Left ventricle myocardium superior (tissue), 1 donor: ENCODE measurements around the gene C2orf81. TPM values are rescaled to one million over a fixed set of nuclear protein-coding genes. Genes with fewer than 3 reads are reported as not detected.
A peak's percentile ranks its signal among the peaks of the same experiment; 100 is the strongest.

Source experiments
- ATAC-seq: fragments of 200-7000 bp; cut with Tn5 transposase; one replicate; pipeline ENCODE4 v1.9.1; 2020; ENCODE audit warnings: mild to moderate bottlenecking, moderate library complexity
- DNase-seq: peaks from one replicate; pipeline ENCODE4 v3.0.0-alpha.2; 2020
- intact Hi-C: fragments of 100-400 bp; cut with micrococcal nuclease; formaldehyde crosslinking; loops from one replicate; pipeline ENCODE4 v1.11.0; 2022
- total RNA-seq: library from RNA; stranded (reverse); fragmentation: NEBNext Ultra II Directional; extraction: Animal tissue kit (Norgen Biotek cat#: 25700); gene quantifications from one replicate; pipeline ENCODE4 v1.2.1, GENCODE V29; 2021
- donor health status: DM: no; HTN: yes; CAD: no; lungs with severe emphysema.

Gene C2orf81
- total RNA-seq, 1 donor from 2014 or later, result 0.79 TPM

- no peak for DNase-seq
- no peak for ATAC-seq
- intact Hi-C loops, result no loop called here
Measured at GRCh38 chr2:74406035-74406434, 15.4 kb downstream of the C2orf81 start.

DNA sequence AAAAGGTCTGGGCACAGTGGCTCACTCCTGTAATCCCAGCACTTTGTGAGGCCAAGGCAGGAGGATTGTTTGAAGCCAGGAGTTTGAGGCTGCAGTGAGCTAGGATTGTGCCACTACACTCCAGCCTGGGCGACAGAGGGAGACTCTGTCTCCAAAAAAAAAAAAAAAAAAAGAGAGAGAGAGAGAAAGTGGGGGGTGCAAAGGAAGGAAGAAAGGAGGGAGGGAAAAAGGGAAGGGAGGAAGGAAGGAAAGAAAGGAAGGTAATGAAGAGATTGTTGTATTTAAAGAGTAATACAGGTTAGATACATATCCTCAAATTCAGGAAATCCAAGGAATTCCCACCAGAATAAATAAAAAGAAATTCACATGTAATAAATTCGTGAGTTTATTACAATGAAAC lies 19.5 kb downstream of the C2orf81 start:
- ATAC-seq (no peak), DNase-seq (no peak)
- intact Hi-C loops, result no loop called here

DNA sequence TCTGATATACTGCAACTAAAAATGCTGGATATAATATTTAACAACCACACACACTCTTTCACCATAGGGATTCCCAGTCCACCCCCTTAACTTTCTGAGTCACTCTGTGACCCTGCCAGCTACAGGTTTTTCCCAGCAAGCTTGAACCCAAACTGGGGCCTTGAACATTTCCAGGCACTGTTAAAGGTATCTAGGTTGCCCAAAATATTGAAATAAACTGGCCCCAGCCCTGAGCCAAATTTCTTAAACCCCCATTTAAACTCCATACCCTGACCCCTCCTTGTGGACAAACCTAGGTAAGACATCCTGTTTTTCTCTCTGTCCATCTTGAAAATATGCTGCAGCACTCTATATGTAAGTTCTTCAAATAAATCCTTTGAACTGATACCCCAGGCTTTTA lies 21.6 kb downstream of the C2orf81 start:
- DNase-seq, result no peak
- intact Hi-C loops, result no loop called here
- no peak for ATAC-seq

- ATAC-seq, result no peak
- intact Hi-C loops, result no loop called here
- no peak for DNase-seq
Measured at GRCh38 chr2:74396149-74396548, 25.3 kb downstream of the C2orf81 start.

- ATAC-seq (no peak), DNase-seq (no peak)
- intact Hi-C loops, result no loop called here
Measured at GRCh38 chr2:74393525-74393924, 27.9 kb downstream of the C2orf81 start.

GRCh38 chr2:74392449-74392743 lies 29.0 kb downstream of the C2orf81 start:
- DNase-seq, result no peak
- intact Hi-C loops, result no loop called here
- no peak for ATAC-seq

DNA sequence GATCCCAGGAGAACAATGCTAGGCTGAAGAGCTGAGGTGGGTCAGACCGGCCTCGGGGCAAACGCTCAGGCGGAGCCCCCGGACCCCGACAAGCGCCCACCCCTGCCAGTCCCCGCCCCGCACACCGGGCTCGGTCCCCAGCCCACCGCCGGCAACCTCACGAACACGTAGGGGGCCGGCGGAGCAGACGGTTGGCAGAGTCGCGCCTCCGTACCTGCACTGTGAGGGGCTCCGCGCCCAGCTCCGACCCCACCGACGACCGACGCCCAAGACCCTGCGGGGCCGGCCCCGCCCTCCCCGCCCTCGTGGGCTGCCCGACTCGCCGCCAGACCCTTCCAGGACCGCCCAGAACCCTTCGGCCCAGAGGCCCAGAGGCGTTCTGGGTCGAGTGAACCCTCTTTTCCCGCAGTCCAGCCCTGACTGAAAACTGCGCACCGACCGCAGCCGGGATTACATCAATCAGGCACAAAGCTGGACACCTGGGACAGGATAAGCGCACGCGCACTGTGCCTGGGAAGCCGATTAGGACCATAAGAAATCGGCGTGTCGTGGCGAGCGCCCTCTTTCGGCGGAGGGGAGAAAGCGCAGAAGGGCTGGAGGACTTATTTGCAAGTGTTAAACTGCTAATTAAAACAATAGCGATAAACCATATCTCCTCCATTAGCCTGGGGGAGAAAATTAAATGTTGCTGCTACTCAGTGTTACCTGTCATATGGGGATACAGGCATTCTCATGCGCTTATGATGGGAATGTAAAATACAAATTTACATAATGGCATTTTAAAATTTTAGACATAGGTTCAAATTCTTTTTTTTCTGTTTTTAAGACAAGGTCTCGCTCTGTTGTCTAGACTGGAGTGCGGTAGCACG lies 29.6 kb downstream of the C2orf81 start:
- DNase-seq (peak; percentile 94), ATAC-seq (peak; percentile 89)
- intact Hi-C loops, result no loop called here

DNA sequence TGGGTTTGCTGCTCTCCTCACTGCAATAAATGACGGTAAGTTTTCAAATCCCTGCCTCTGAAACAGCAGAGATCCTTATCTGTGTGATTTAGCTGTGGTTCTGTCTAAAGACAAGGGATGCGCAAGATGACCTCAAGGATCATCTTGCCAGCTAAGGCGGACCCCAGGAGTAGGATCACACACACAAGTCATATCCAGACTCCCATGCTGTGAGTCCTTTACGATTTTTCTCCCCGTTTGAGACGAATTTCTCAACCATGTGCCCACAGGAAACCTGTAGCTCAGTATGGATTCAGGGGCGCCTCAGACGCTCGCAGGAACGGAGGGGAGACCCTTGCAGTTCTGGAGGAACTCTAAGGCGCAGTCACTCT lies 30.2 kb downstream of the C2orf81 start:
- ATAC-seq (peak; percentile 4), DNase-seq (no peak)
- intact Hi-C loops, result no loop called here

DNA sequence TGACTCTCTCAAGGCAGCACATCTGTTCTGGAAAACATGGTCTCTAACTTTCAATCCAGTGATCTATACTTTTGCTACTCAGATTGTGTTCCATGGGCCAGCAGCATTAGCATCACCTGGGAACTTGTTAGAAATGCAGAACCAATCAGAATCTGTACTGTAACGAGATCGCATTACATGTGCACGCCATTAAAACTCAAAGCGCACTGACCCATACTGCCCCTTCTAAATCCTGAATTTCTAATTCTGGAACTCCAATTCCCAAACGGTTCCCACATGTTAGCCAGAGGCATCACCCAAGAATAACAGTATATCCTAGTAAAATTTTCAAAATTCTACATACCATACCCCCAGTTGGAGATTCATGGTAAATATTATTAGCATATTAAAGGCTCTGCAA lies 30.8 kb downstream of the C2orf81 start:
- DNase-seq, result no peak
- intact Hi-C loops, result no loop called here
- no peak for ATAC-seq

GRCh38 chr2:74387346-74387745 lies 34.1 kb downstream of the C2orf81 start:
- no peak for ATAC-seq
- DNase-seq, result no peak

DNA sequence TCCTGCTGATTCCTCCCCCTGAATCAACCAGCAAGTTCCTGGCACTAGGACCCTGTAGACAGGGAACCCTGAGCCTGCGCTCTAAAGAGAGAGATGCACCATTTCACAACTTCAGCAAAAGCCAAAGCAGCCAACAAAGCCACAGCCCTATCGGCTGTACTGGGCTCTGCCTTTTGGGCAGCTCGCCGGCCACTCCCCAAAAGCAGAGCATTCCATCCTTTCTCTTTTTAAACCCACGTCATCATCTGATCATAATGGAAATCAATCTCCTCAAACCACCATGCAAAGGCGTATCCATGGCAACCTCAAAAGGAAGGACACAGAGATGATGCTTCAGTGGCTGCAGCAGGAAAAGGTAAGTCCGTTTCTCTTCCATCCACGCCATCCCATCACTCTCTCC lies 36.0 kb downstream of the C2orf81 start:
- peak; percentile 10 for ATAC-seq
- intact Hi-C loops, result no loop called here

More at GRCh38 chr2:74387346-74387745, 34.1 kb downstream of the C2orf81 start:
- intact Hi-C loops, result no loop called here

DNA sequence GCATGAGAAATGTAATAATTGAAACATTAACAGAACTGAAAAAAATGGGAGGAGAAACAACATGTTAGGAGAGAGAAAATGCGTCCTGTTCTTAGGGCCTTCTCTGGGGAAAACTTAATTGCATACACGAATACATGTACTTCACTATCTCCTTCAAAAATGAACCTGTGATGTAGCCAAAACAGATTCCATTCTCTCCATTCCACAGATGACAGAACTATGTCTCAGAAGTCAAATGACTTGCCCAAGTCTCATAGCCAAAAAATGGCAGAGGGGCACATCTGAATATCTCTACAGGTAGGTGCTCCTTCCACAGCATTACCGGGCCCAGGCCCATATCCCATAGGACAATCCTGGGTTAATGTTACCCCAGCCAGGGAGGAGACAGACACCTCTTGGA lies 37.4 kb downstream of the C2orf81 start:
- ATAC-seq (no peak), DNase-seq (no peak)
- intact Hi-C loops, result no loop called here

More for the DNA sequence above, 36.0 kb downstream of the C2orf81 start:
- DNase-seq, result no peak

DNA sequence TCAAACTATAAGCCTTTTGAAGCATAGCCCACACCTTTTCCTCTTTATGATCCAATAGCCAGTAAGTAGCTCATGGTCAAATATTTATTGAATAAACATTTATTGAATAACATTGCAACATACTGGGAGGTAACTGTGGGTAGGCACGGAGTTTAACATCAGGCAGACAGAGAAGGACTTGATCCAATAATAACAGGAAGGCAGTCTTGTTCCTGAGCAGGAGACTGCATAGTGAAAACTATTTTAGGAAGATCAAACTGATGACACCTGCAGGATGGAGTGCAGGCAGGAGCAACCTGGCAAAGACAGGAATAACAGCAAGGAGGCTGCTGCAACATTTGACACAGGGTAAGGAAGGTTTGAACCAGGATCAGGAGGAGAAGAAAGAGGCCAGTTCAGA lies 38.2 kb downstream of the C2orf81 start:
- ATAC-seq (peak; percentile 42), DNase-seq (no peak)
- intact Hi-C loops, result no loop called here

DNA sequence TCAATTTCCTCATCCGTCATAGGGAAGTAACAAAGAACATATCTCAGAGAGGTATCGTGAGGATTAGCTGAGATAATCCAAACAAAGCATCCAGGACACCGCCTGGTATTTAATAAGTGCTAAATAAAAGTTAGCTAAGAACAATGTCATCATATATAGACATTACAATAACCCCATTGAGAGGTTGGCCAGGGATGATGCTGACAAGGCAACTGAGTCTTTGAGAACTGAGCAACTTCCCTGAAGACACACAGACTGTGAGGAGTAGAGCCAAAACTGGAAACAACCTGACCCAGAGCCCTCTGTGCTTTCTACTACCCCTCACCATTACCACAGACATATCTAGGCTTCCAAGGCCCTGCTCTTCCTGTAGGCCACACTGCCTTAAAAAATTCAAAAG lies 39.7 kb downstream of the C2orf81 start:
- no peak for DNase-seq
- ATAC-seq, result no peak
- intact Hi-C loops, result no loop called here

DNA sequence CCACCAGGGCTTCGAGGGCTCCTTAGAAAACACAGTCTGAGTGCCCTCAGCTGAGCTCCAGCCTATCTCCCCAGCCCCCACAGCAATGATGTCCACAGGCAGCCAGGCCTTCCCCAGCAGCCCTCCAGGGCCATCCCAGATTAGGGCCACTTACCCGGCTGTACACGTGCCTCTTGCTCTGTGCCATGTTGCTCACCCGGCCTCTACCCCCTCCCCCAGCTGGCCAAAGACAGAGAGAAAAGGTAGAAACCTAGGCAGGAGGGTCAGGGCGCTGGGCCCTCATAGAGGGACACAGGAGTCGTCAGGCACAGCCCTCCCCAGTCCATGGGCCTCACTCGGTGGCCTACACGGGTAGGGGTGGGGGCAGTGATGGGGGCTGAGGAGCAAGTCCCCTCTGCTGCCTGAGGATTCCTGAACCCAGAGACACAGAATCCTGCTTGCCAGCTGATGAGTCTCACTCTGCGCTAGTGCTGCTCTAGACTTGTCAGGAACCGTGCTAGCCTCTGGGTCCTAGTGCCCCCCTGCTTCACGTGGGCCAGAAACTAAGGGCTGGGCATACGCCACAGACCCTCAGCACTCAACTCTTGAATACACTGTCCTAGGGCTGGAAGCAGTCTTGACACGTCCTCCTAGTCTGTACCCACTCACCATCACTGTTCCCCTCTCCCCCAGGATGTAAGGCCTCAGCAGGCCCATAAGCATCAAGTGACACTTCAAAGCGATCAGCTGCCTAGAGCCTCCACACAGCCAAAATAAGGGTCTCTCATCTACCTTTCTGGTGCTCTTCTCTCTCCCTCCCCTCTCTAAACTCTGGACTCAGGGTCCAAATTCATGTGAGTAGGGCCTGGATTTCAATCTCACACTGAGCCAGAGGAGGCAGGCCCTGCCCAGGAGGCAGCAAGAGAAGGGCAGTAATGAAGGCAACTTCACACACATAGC lies 41.3 kb downstream of the C2orf81 start, which contains the start of gene DCTN1:
Gene DCTN1 (minus strand): TSS at position 461 of the 939 bp plus-strand sequence. CDS start 274 bp downstream, at position 187.
- ATAC-seq (peak; percentile 77), DNase-seq (peak; percentile 60)
- intact Hi-C loops, result no loop called here

- ATAC-seq (no peak), DNase-seq (no peak)
- intact Hi-C loops, result no loop called here
Measured at GRCh38 chr2:74378007-74378406, 43.4 kb downstream of the C2orf81 start.

DNA sequence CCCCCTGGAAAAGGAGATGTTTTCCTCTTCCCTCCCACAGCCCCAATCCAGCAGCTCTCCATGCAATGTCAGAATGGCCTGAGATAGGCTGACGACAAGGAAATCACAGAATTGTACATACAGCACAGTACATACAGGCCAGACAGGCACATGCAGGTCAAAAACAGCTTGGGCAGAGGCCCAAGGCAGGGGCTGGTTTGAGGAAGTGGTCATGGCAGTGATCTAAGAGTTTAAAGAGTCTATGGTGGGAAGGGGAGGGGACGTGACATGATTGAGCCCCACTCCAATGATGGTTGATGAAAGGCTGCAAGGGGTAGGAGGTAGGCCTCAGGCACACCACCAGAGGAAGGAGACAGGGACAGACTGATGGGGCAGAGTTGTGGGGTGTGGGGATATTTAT lies 45.6 kb downstream of the C2orf81 start:
- DNase-seq (no peak), ATAC-seq (no peak)
- intact Hi-C loops, result no loop called here

DNA sequence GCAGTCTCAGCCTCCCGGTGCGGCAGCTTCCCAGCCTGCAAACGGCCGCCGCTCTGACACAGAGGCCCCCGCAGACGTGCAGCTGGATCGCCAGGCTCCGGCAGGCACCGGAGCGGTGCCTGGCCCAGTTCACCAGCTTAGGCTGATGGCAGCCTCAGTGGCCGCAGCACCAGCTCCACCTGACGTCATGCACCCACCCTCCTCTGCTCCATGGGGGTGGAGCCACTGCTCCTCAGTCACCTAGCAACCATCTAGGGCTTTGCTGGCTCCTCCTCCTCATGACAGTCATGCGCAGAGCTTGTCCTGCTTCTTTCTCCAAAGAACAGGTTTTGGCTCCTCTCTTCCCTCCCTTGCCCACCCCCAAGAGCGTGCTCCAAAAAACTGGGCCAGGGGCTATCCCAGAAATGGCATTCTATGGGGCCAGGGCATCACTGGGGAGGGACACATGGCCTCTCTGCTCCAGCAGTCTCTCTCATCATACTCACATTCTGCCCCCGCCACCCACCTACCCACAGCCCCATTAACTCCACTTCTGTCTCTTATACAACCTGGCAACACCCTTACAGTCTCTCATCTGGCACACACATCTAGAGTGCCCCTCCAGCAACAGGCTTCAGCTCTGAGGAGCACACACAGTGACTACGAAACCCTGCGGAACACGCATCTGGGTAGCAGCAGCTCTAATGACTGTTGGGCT lies 46.8 kb downstream of the C2orf81 start:
- intact Hi-C loops, result no loop called here
- peak; percentile 83 for DNase-seq
- ATAC-seq, result peak; percentile 94

GRCh38 chr2:74373985-74374384 lies 47.4 kb downstream of the C2orf81 start:
- DNase-seq (no peak), ATAC-seq (peak; percentile 7)
- intact Hi-C loops, result no loop called here

DNA sequence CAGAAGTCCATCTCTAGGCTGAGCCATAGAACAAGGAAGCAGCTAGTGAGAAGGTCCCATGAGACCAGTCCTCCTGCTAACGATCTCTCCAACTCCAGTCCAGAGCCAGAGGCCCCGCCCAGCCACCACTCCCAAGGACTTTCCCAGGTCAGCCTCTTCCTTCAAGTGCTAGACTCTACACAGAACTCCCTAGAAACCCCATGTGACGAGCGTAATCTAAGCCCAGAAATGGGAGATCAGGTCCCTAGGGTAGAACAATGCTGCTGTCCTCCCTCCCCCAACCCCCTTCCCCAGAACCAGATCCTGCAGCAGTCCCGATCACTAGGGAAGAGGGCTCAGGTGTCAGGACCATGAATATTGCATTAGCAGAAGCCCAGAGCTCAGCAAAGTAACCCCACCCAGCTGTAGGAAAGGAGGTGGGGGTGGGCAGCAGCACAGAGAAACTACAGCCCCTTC lies 48.2 kb downstream of the C2orf81 start:
- peak; percentile 77 for DNase-seq
- ATAC-seq, result peak; percentile 59
- intact Hi-C loops, result no loop called here
